HepG2 (cell line): ENCODE measurements around the gene ZNF638.

Experiments
- BRCA1 ChIP-seq: sonication (generic); formaldehyde crosslinking; IDR thresholded peaks from 2 replicates; pipeline ENCODE4 v1.4.0; 2020; ENCODE audit warnings: missing genetic modification reagents
- KDM1A ChIP-seq: IDR thresholded peaks from 2 replicates; pipeline ENCODE4 v1.6.1; 2016; ENCODE audit warnings: missing compliant biosample characterization
- SMC3 ChIP-seq: IDR thresholded peaks from 2 replicates; pipeline ENCODE4 v1.6.1; 2011; ENCODE audit warnings: low read length, improper control_type of control experiment
- XRCC5 ChIP-seq: fragments of 200-400 bp; formaldehyde crosslinking; optimal IDR thresholded peaks from 2 replicates; pipeline ENCODE3; 2017; ENCODE audit warnings: mild to moderate bottlenecking, low read length
- ZNF101 ChIP-seq: sonication (generic); formaldehyde crosslinking; IDR thresholded peaks from 2 replicates; pipeline ENCODE4 v1.4.0; 2020; ENCODE audit warnings: mild to moderate bottlenecking, low read depth, missing genetic modification reagents, borderline replicate concordance
- TF ChIP-seq, protein P1 (sequence below): IDR thresholded peaks from 2 replicates; pipeline ENCODE4 v1.6.1; 2012; ENCODE audit warnings: low read length, improper control_type of control experiment
- TF ChIP-seq, protein P2 (sequence below): IDR thresholded peaks from 2 replicates; pipeline ENCODE4 v1.6.1; 2018; ENCODE audit warnings: missing genetic modification reagents

DNA sequence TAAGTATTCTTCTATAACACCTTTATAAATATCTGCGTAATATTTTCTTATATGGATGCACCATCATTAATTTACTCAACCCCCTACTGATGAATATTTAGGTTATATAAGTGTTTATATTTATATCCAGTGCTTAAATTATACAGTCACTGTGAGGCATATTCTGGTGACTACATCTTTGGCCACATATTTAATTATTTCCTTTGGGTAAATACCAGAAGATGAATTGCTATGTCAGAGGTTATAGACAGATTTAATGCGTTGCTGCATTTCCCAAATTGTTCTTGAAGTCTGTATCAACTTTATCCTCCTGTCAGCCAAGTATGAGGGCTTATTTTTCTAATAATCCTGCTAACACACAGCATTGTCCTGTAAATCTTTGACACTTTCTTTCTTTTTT is 140.4 kb downstream of the ZNF638 start:
- no peak for TF ChIP-seq KDM1A
- TF ChIP-seq BRCA1, result no peak
- TF ChIP-seq XRCC5, result no peak
- TF ChIP-seq SMC3, result no peak
- TF ChIP-seq, protein P1, sequence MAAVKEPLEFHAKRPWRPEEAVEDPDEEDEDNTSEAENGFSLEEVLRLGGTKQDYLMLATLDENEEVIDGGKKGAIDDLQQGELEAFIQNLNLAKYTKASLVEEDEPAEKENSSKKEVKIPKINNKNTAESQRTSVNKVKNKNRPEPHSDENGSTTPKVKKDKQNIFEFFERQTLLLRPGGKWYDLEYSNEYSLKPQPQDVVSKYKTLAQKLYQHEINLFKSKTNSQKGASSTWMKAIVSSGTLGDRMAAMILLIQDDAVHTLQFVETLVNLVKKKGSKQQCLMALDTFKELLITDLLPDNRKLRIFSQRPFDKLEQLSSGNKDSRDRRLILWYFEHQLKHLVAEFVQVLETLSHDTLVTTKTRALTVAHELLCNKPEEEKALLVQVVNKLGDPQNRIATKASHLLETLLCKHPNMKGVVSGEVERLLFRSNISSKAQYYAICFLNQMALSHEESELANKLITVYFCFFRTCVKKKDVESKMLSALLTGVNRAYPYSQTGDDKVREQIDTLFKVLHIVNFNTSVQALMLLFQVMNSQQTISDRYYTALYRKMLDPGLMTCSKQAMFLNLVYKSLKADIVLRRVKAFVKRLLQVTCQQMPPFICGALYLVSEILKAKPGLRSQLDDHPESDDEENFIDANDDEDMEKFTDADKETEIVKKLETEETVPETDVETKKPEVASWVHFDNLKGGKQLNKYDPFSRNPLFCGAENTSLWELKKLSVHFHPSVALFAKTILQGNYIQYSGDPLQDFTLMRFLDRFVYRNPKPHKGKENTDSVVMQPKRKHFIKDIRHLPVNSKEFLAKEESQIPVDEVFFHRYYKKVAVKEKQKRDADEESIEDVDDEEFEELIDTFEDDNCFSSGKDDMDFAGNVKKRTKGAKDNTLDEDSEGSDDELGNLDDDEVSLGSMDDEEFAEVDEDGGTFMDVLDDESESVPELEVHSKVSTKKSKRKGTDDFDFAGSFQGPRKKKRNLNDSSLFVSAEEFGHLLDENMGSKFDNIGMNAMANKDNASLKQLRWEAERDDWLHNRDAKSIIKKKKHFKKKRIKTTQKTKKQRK, result no peak
- TF ChIP-seq, protein P2, sequence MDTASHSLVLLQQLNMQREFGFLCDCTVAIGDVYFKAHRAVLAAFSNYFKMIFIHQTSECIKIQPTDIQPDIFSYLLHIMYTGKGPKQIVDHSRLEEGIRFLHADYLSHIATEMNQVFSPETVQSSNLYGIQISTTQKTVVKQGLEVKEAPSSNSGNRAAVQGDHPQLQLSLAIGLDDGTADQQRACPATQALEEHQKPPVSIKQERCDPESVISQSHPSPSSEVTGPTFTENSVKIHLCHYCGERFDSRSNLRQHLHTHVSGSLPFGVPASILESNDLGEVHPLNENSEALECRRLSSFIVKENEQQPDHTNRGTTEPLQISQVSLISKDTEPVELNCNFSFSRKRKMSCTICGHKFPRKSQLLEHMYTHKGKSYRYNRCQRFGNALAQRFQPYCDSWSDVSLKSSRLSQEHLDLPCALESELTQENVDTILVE (CRISPR knock-in tag), result no peak
- TF ChIP-seq ZNF101 (CRISPR knock-in tag), result no peak
